DND-41 (cell line): ENCODE measurements around the gene CYP19A1.

Source experiments
- ATAC-seq: fragments of 200-7000 bp; cut with Tn5 transposase; 3 replicates; pipeline ENCODE4 v1.9.1; 2021; ENCODE audit warnings: low read depth; ENCODE audit not compliant: insufficient read depth
- DNase-seq: peaks from one replicate; pipeline ENCODE4 v3.0.0-alpha.2; 2020
- H2AFZ ChIP-seq: 2 replicates; pipeline ENCODE4 v1.6.0; 2012; ENCODE audit warnings: low read depth, low read length
- H3K27ac ChIP-seq: 2 replicates; pipeline ENCODE4 v1.5.1; 2012; ENCODE audit warnings: low read length, inconsistent platforms
- H3K27me3 ChIP-seq: fragments of 200-600 bp; sonication (generic); 2 replicates; pipeline ENCODE4 v1.6.0; 2012; ENCODE audit warnings: low read length, mild to moderate bottlenecking, inconsistent platforms; ENCODE audit not compliant: insufficient read depth, poor library complexity
- H3K36me3 ChIP-seq: 2 replicates; pipeline ENCODE4 v1.5.1; 2012; ENCODE audit warnings: low read length, inconsistent platforms; ENCODE audit not compliant: insufficient read depth
- H3K4me1 ChIP-seq: 2 replicates; pipeline ENCODE4 v1.5.1; 2012; ENCODE audit warnings: mild to moderate bottlenecking, low read length; ENCODE audit not compliant: insufficient read depth
- H3K4me2 ChIP-seq: 2 replicates; pipeline ENCODE4 v1.6.0; 2012; ENCODE audit warnings: mild to moderate bottlenecking, moderate library complexity, low read length, inconsistent platforms; ENCODE audit not compliant: insufficient read depth
- H3K4me3 ChIP-seq, 2 experiments: fragments of 200-600 bp in 1 of 2; shearing (Covaris generic) in 1 of 2; 2 replicates each; pipeline ENCODE4 v1.5.1; 2012 to 2016; ENCODE audit warnings: inconsistent platforms in 2 of 2, low read length in 2 of 2, mild to moderate bottlenecking in 2 of 2, low read depth in 1 of 2, moderate library complexity in 1 of 2
- H3K79me2 ChIP-seq: 2 replicates; pipeline ENCODE4 v1.6.0; 2012; ENCODE audit warnings: low read length, inconsistent platforms; ENCODE audit not compliant: insufficient read depth
- H3K9ac ChIP-seq: 2 replicates; pipeline ENCODE4 v1.6.0; 2012; ENCODE audit warnings: low read depth, mild to moderate bottlenecking, inconsistent platforms, low read length, moderate library complexity
- H3K9me3 ChIP-seq: 2 replicates; pipeline ENCODE4 v1.5.1; 2012; ENCODE audit warnings: low read length, moderate library complexity, mild to moderate bottlenecking, inconsistent platforms; ENCODE audit not compliant: insufficient read depth, severe bottlenecking
- H4K20me1 ChIP-seq: 2 replicates; pipeline ENCODE4 v1.6.0; 2012; ENCODE audit warnings: low read length; ENCODE audit not compliant: insufficient read depth
- CTCF ChIP-seq: IDR thresholded peaks from 2 replicates; pipeline ENCODE4 v1.5.1; 2012; ENCODE audit warnings: borderline replicate concordance, low read length, moderate library complexity, mild to moderate bottlenecking; ENCODE audit not compliant: poor library complexity, severe bottlenecking; ENCODE audit errors: extremely low read depth
- EZH2 ChIP-seq: IDR thresholded peaks from 3 replicates; pipeline ENCODE4 v1.6.1; 2012; ENCODE audit warnings: borderline replicate concordance, low read depth, mild to moderate bottlenecking, moderate library complexity, low read length, inconsistent platforms; ENCODE audit not compliant: severe bottlenecking

The CYP19A1 gene

DNA sequence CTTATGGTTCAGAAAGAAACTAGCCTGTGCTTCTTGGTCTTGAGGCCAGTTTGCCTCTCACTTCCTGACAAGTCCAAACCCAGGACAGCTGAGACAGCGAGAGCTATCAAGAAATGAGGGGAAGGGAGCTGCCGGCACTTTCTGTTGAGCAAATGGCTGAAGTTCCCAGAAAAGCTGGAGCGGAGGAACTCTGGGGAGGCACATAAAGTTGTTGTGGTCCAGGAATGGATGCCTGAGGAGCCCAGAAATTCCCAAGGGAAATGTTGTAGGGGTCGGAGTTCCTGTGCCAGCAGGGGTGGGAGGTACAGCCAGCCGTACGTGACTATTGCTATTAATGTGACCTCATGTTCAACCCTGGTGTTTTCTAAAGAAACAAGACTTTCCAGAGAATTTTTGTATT, 144.9 kb downstream of the CYP19A1 start:
- H3K4me1 ChIP-seq, result no peaks in the 10 kb centered on the region
- H3K27ac ChIP-seq, result no peak overlapping the region
- H3K79me2 ChIP-seq, result no peaks in the 10 kb centered on the region
- H3K27me3 ChIP-seq, result peaks cover 9% of the 10 kb centered on the region
- no peak for ATAC-seq
- no peak overlapping the region for H3K4me3 ChIP-seq
- no peak overlapping the region for H3K4me2 ChIP-seq
- DNase-seq, result no peak
- H4K20me1 ChIP-seq, result no peaks in the 10 kb centered on the region; the same call in 1 of the 2 replicates
- no peak for TF ChIP-seq CTCF
- TF ChIP-seq EZH2, result no peak
- no peaks in the 10 kb centered on the region for H3K9me3 ChIP-seq
- H3K9ac ChIP-seq, result no peak overlapping the region
- H3K36me3 ChIP-seq, result no peaks in the 10 kb centered on the region
- H2AFZ ChIP-seq, result no peak overlapping the region

- no peak overlapping the region for H3K4me2 ChIP-seq
- H3K9ac ChIP-seq, result no peak overlapping the region
- H2AFZ ChIP-seq, result no peak overlapping the region
- H3K4me3 ChIP-seq, result no peak overlapping the region
- TF ChIP-seq EZH2, result no peak
- peak; percentile 91 for TF ChIP-seq CTCF
- H3K27me3 ChIP-seq, result peaks cover 9% of the 10 kb centered on the region
- no peaks in the 10 kb centered on the region for H3K79me2 ChIP-seq
- no peaks in the 10 kb centered on the region for H3K9me3 ChIP-seq
- H3K4me1 ChIP-seq, result no peaks in the 10 kb centered on the region
- DNase-seq (peak; percentile 78), ATAC-seq (peak; percentile 87)
- H3K27ac ChIP-seq, result no peak overlapping the region
- no peaks in the 10 kb centered on the region for H3K36me3 ChIP-seq
- H4K20me1 ChIP-seq, result no peaks in the 10 kb centered on the region; the same call in 1 of the 2 replicates
These were observed 145.7 kb downstream of the CYP19A1 start for GRCh38 chr15:51192521-51193280.

DNA sequence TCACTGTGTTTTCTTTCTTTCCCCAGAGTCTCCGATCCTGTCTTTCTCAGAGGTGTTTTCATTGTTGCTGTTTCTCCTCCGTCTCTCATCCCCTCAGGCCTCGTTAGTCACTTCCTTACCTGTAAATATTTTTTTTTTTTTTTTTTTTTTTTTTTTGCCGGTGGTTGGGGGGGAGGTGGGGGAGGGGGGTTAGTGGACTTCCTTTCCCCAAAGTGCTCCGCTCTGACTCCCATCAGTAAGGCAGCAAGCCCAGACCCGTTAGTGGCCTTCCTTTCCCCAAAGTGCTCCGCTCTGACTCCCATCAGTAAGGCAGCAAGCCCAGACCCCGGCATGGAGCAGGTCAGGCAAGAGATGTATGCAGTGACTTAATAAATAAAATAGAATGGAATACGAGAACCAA, 146.6 kb downstream of the CYP19A1 start:
- TF ChIP-seq EZH2 (no peak), CTCF (no peak)
- Histone ChIP-seq H3K79me2 (no peaks in the 10 kb centered on the region), H3K27ac (no peak overlapping the region), H3K27me3 (peaks cover 15% of the 10 kb centered on the region), H3K36me3 (no peaks in the 10 kb centered on the region), H3K4me2 (no peak overlapping the region), H3K9me3 (no peaks in the 10 kb centered on the region), H3K4me1 (no peaks in the 10 kb centered on the region), H4K20me1 (no peaks in the 10 kb centered on the region; the same call in 1 of the 2 replicates), H3K9ac (no peak overlapping the region), H2AFZ (no peak overlapping the region), H3K4me3 (no peak overlapping the region)
- no peak for ATAC-seq
- no peak for DNase-seq
